SHP77 treated with DMSO at 0.1 percent for 48 hours (cell line): ENCODE results near the gene PIH1D1.
A peak's percentile ranks its signal among the peaks of the same experiment; 100 is the strongest.

Experiments used
- DNase-seq: peaks from one replicate; lab custom pipeline; 2025; lab: John Stamatoyannopoulos, UW

PIH1D1 gene

DNA sequence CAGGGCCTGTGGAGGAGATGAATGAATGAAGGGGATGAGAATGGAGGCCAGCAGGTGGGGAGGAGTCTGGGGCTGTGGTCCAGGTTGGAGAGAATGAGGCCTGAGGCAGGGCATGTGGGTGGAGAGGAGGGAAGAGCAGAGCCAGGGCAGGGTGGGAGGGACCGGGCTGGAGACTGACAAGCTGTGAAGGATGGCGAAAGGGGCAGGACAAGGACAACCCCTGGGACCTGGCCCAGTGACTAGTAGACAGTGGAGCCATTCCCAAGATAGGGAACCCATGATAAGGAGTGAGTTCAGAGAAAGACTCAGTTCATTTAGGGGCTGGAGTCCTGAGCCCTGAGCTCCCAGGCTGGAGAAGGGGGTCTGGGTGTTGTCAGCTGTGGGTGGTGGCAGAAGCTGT is 31.4 kb downstream of the PIH1D1 start:
- DNase-seq = no peak

- DNase-seq = no peak
These were observed 32.4 kb downstream of the PIH1D1 start for GRCh38 chr19:49419173-49419572.

DNA sequence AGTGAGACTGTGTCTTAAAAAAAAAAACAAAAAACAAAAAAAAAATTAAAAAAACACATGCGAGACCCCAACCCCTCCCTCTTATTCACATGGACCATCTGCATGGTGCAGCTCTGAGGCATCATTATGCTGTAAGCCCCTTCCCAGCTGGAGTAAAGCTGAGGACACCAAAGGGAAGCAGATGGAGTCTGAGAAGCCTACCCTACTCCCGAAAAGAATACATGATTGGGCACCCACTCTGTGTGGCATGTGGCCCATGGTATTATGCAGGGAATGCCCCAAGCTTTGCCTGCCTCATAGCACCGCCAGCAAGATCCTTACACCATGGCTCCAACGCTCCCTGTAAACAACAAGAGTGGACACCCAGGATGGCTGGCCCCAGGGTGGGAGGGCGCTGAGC is 33.1 kb downstream of the PIH1D1 start:
- no peak for DNase-seq

DNA sequence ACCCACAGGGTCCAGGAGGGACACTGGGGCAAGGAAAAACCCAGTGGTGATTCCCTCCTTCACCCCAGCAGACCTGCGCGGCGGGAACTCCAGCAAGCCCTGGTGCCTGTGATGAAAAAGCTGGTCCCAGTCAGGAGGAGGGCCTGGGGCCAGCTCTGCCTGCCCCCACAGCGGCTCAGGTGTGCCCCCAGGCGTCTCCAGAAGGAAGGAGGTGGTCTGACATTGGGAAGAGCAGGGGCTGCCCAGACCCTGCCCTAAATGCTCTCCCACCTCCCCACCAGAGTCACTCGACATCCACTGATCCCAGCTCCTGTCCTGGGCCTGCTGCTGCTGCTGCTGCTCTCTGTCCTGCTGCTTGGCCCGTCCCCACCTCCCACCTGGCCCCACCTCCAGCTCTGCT is 34.5 kb downstream of the PIH1D1 start:
- no peak for DNase-seq

- DNase-seq = no peak
These were observed 35.8 kb downstream of the PIH1D1 start for GRCh38 chr19:49415810-49416200.

DNA sequence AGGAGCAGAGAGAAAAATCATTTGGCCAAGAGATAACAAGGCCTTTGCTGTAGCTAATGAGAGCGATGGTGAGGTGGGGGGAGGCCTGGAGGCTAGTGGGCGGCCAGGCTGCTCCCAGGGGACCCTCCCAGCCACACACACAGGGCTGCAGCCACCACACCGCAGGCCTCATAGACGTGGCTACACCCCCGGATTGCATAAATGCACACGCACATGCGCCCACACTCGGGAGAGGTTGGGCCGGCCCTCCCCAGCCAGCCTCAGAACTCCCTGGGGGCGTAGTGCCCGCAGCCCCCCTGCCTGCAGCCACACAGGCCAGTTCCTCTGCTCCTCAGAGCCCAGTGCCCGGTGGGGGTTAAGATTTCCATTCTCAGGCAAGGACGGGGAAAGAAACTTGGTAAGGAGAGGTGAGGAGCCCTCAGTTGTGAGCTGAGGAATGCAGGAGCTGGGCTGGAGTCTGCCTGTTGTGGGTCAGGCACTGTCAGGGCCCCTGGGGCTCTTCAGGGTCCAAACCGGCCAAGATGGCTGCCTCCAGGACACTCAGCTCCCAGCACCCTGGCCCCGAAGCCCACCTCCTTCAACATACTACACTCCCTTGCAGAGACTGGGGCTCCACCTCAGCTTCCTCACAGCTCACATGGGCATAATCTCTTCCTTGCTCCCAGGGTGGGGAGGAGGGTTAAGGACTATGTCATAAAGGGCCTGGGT is 36.4 kb downstream of the PIH1D1 start:
- DNase-seq = no peak

DNA sequence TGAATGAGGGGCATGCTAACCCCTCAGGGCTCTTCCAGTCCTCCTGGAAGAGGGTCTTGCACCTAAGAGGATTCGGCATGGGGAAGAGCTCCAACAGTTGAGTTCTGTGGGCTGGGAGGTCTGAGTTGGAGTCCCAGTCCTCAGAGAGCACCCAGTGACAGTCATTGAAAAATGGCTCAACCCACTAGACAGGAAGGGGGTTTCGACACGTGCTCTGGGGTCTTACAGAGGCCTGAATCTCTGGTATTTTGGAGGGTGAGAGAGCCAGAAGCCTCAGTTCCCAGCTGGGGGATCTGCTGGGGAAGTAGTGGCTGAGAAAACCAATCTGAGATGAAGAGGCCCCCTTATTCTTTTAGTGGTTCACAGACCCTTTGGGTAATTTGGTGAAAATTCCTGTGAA is 37.4 kb downstream of the PIH1D1 start:
- no peak for DNase-seq

DNA sequence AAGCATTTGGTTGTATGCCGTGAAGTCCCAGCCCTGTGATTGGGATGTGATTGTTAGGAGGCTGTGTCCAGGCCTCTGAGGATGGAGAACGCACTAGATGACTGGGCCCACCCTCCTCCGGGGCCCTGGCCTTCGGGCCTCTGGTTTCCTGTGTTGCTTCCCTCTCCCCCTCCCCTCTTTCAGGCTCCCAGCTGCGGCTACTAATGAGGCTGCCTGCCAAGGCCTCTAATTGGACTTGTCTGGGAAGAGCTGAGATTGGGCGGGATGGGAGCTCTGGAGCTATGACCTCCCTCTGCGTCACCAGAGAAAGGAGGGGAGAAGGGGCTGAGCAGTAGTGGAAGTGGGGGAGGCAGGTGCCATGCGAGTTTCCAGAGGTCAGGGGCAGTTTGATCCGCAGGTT is 38.3 kb downstream of the PIH1D1 start:
- DNase-seq = peak; percentile 18

DNA sequence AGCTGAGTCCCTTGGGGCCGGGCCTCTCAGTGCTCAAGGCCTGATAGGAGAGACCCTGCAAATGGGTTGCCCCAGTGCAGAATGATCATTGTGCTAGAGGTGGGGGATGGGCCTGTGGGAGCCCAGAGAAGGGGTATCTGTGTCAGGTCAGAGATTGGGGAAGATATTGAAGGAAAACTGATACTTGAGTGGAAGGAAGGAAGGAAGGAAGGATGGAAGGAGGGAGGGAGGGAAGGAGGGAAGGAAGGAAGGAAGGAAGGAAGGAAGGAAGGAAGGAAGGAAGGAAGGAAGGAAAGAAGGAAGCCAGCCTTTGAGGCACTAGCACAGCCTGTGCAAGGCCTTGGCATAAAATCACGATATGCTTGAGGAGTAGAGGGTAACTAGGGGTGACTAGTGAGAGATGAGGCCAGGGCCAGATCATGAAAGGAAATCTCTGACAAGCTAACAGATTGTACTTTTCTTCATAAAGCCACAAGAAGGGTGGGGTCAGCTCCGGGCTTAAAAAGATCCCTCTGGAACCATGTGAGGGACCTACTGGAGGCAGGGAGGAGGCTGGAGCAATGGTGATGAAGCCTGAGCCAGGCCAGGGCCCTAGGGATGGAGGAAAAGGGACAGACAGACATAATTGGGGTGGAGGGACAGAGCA is 39.8 kb downstream of the PIH1D1 start:
- DNase-seq = no peak

DNA sequence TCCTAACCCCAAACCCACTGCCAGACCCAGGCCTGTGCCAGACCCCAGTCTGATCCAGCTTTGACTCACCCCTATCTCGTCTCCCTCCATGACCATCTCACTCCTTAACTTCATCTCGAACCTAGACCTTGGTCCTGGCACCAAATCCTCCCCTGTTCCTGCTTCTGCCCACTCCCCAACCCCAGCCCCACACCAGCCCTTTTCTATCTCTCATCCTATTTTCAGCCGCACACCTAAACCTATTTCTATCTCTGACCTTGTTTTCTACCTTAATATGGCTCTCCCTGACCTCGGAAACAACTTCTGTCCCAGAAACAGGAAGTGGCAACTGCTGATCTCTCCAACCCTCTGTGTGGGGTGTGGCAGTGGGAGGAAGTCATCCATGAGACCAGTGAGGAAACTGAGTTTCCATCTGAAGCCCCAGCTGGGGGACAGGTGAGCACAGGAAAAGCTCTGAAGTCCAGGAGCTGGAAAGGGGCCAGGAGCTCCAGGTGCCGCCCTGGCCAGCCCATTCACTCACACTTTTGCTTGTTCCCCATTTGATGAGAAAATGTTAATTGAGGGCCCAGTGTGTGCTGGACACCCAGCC is 42.1 kb downstream of the PIH1D1 start:
- DNase-seq = no peak

DNA sequence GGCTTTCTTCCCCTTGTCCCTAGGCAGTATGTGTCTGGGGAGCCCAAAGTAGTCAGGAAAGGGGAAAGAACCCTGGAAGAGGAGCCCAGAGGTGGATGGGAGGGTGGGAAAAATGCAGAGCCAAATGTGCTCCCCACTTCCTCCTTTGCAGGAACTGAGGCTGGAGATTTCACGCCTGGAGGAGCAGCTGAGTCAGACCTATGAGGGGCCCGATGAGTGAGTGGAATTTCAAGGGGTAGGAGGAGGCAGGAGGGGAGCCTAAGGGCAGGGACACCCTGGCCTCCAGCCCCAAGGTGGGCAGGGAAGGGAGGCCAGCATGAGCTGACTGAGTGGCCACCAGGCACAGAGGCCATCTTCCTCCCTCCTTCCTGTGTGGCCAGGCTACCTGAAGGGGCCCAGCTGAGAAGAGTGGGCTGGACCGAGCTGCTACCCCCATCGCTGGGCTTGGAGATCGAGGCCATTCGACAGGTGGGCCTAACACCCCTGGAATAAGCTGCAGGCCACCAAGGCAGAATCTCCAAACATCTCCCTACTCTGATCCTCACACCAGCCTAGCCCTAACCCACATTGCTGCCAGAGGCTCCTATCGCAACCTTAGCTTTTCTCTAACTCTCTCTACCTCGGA is 42.7 kb downstream of the PIH1D1 start:
- DNase-seq = no peak

DNA sequence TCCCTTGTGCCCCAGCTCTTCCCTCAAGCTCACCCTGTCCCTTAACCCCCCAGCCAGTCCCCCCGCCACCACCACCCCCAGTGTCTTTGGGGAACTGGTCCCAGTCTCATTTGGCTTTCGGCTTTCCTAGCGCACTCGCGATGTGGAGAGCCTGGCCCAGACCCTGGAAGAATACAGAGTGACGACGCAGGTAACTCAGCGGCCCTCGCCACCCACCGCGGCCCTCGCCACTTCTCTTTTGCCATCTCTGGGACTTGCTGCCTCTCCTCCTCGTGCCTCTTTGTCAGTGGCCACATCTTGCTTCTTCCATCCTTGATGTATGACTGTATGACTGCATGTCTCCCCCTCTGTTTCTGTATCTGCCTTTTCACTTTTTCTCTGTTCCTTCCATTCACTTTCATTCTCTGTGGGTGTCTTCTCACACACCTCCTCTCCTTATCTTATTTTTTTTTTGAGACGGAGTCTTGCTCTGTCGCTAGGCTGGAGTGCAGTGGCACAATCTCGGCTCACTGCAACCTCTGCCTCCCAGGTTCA is 44.1 kb downstream of the PIH1D1 start:
- DNase-seq = no peak

- no peak for DNase-seq
These were observed 44.5 kb downstream of the PIH1D1 start for GRCh38 chr19:49407079-49407478.

GRCh38 chr19:49403404-49404187 is 48.0 kb downstream of the PIH1D1 start:
- DNase-seq = peak; percentile 77

GRCh38 chr19:49400029-49400428 is 51.6 kb downstream of the PIH1D1 start:
- DNase-seq = no peak

DNA sequence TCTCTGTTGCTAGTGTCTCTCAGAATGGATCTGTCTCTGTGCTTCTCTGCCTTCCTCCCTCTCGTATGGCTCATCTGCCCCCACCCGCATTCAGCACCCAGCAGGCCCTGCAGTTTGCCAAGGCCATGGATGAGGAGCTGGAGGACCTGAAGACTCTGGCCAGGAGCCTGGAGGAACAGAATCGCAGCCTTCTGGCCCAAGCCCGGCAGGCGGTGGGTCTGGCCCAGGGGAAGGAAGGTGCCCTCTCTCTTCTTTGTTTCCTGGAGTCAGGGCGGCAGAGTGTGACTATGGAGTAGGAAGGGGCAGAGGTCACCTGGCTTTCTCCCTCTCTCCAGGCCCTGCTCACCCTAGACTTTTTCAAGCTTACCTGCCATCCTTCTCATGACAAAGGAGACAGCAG is 52.7 kb downstream of the PIH1D1 start:
- no peak for DNase-seq

DNA sequence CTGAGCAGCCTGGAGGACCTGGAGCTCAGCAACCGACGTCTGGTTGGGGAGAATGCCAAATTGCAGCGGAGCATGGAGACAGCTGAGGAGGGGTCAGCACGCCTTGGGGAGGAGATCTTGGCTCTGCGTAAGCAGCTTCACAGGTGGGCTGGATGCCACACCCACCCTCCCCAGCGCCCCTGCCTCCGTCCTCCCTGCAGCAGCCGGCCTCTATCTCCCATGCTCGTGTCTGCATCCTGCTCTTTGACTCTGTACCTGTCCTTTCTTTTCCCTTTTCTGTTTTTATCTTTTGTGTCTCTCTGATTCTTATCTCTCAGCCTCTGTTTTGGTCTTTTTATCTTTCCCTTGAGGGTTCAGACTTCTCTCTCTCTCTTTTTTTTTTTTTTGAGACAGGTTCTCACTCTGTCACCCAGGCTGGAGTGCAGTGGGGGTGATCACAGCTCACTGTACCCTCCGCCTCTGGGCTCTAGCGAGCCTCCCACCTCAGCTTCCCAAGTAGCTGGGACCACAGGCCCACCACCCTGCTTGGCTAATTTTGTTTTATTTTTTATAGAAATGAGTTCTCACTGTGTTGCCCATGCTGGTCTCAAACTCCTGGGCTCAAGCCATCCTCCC is 53.5 kb downstream of the PIH1D1 start:
- no peak for DNase-seq

DNA sequence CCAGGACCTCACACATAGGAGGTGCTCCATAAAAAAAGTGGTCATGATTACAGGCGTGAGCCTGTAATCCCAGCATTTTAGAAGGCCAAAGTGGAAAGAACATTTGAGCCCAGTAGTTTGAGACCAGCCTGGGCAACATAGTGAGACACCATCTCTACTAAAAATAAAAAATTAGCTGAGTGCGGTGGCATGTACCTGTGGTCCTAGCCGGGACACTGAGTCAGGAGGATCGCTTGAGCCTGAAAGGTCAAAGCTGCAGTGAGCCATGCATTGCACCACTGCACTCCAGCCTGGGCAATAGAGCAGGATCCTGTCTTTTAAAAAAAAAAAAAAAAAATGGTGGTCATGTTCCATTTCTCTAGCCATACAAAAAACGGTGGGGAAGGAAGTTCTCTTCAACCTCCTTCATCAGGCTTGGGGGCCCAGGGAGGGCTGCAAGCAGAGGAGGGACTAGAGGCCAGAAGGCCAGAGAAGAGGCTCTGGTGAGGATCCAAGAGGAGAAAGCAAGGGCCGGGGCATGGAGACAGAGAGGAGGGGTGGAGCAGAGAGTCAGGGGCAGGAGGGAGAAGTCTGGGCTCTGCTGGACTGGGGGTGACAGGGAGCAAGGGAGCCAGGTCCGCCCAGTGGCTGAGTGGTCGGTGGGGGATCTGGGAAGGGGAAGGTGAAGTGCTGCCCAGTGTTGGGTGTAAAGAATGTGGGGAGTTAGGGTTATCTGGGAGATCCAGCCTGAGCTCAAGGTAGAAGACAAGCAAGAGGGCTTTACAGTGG is 54.7 kb downstream of the PIH1D1 start:
- no peak for DNase-seq
